HCT116 (cell line): ENCODE measurements around the gene SLC13A3. TPM values are rescaled to one million over a fixed set of nuclear protein-coding genes. Genes with fewer than 3 reads are reported as not detected.

ENCODE experiments used
- ATAC-seq: fragments of 200-7000 bp; cut with Tn5 transposase; 2 replicates; pipeline ENCODE4 v1.9.1; 2020; ENCODE audit warnings: mild to moderate bottlenecking, moderate library complexity
- BruUV-seq: library from RNA; stranded (reverse); fragments of 400-500 nt; replicated peaks from 2 replicates; lab custom pipeline; 2021; lab: Mats Ljungman, UMichigan
- CTCF ChIA-PET: fragments of 300-600 bp; sonication (Branson Sonifier 250); formaldehyde crosslinking; loops from one replicate; lab custom pipeline; 2021; ENCODE audit warnings: antibody characterized with exemption; lab: Charles Lee
- POLR2A ChIA-PET: fragments of 300-600, 350-600 bp; sonication (Branson Sonifier 250); formaldehyde crosslinking; loops from one replicate; lab custom pipeline; 2021; ENCODE audit warnings: antibody characterized with exemption; lab: Charles Lee
- RAD21 ChIA-PET, 2 experiments: fragments of 300-600 bp; sonication (Branson Sonifier 250); formaldehyde crosslinking; loops; one replicate each; lab custom pipeline; 2023; ENCODE audit warnings: low total read pairs in 2 of 2; ENCODE audit not compliant: uncharacterized antibody in 2 of 2, unreplicated experiment in 2 of 2, low non-redundant PET in 1 of 2; lab: Charles Lee
- DNase-seq: peaks from one replicate; pipeline ENCODE4 v3.0.0-alpha.2; 2010; ENCODE audit warnings: low read depth, low spot score
- H2AFZ ChIP-seq: fragments of 200-600 bp; shearing (Covaris generic), sonication (generic); 2 replicates; pipeline ENCODE4 v1.6.1; 2017; ENCODE audit warnings: low read depth, mixed run types, mixed read lengths, antibody characterized with exemption, low read length; ENCODE audit not compliant: poor library complexity, severe bottlenecking
- H3K27ac ChIP-seq: 2 replicates; pipeline ENCODE4 v1.5.1; 2012; ENCODE audit warnings: low read depth, low read length
- H3K27me3 ChIP-seq: fragments of 200-600 bp; sonication (generic); 2 replicates; pipeline ENCODE4 v1.6.1; 2016; ENCODE audit warnings: mixed run types, low read length, mixed read lengths; ENCODE audit not compliant: insufficient read depth
- H3K36me3 ChIP-seq, 2 experiments: fragments of 200-500 bp in 1 of 2; fragments of 200-600 bp in 1 of 2; sonication (Bioruptor generic) in 1 of 2; sonication (generic) in 1 of 2; 2 replicates each; pipeline versions ENCODE4 v1.5.1 to v1.6.1; 2014 to 2016; ENCODE audit warnings: low read length in 2 of 2, inconsistent platforms in 1 of 2, mixed read lengths in 1 of 2, mixed run types in 1 of 2; ENCODE audit not compliant: insufficient read depth in 2 of 2, control insufficient read depth in 1 of 2
- H3K4me1 ChIP-seq, 2 experiments: fragments of 200-600 bp in 1 of 2; sonication (generic) in 1 of 2; 2 replicates each; pipeline versions ENCODE4 v1.5.1 to v1.6.1; 2012 to 2017; ENCODE audit warnings: low read length in 2 of 2, inconsistent platforms in 1 of 2, mild to moderate bottlenecking in 1 of 2, mixed read lengths in 1 of 2, mixed run types in 1 of 2, moderate library complexity in 1 of 2; ENCODE audit not compliant: insufficient read depth in 2 of 2, control insufficient read depth in 1 of 2
- H3K4me2 ChIP-seq: fragments of 200-600 bp; sonication (generic); 2 replicates; pipeline ENCODE4 v1.6.1; 2017; ENCODE audit warnings: mixed run types, low read length, mixed read lengths
- H3K4me3 ChIP-seq, 2 experiments: fragments of 200-600 bp in 1 of 2; sonication (generic) in 1 of 2; replicated peaks in 1 of 2; 2 replicates each; pipeline ENCODE4 v1.5.1; 2011 to 2016; ENCODE audit warnings: low read length in 2 of 2, control low read depth in 1 of 2, low read depth in 1 of 2, mild to moderate bottlenecking in 1 of 2, mixed read lengths in 1 of 2, mixed run types in 1 of 2
- H3K79me2 ChIP-seq: fragments of 200-600 bp; sonication (generic); 2 replicates; pipeline ENCODE4 v1.6.1; 2017; ENCODE audit warnings: mild to moderate bottlenecking, mixed run types, low read length, moderate library complexity, mixed read lengths; ENCODE audit not compliant: insufficient read depth
- H3K9ac ChIP-seq: fragments of 200-600 bp; sonication (generic); 2 replicates; pipeline ENCODE4 v1.6.1; 2016; ENCODE audit warnings: low read length, mixed read lengths
- H3K9me2 ChIP-seq: fragments of 200-600 bp; sonication (generic), shearing (Covaris generic); 2 replicates; pipeline ENCODE4 v1.6.1; 2017; ENCODE audit warnings: mixed run types, mild to moderate bottlenecking, moderate library complexity; ENCODE audit not compliant: insufficient read depth
- H3K9me3 ChIP-seq, 2 experiments: fragments of 200-500 bp in 1 of 2; fragments of 200-600 bp in 1 of 2; sonication (Bioruptor generic) in 1 of 2; sonication (generic) in 1 of 2; 2 replicates each; pipeline ENCODE4 v1.6.1; 2014 to 2017; ENCODE audit warnings: low read length in 2 of 2, mixed read lengths in 2 of 2, inconsistent platforms in 1 of 2, low read depth in 1 of 2, mild to moderate bottlenecking in 1 of 2, mixed run types in 1 of 2, moderate library complexity in 1 of 2; ENCODE audit not compliant: control insufficient read depth in 1 of 2, insufficient read depth in 1 of 2
- H4K20me1 ChIP-seq: fragments of 200-600 bp; sonication (generic), shearing (Covaris generic); 2 replicates; pipeline ENCODE4 v1.6.1; 2017; ENCODE audit warnings: mixed run types, mild to moderate bottlenecking, moderate library complexity; ENCODE audit not compliant: insufficient read depth
- CEBPB ChIP-seq: IDR thresholded peaks from 2 replicates; pipeline ENCODE4 v1.6.1; 2012; ENCODE audit warnings: low read depth
- EZH2phosphoT487 ChIP-seq: fragments of 200-600 bp; IDR thresholded peaks from 2 replicates; pipeline ENCODE4 v1.6.1; 2018; ENCODE audit warnings: antibody characterized with exemption, borderline replicate concordance
- FOSL1 ChIP-seq: IDR thresholded peaks from 2 replicates; pipeline ENCODE4 v1.6.1; 2012; ENCODE audit warnings: low read depth
- POLR2AphosphoS5 ChIP-seq: IDR thresholded peaks from 2 replicates; pipeline ENCODE4 v1.6.1; 2011; ENCODE audit warnings: mild to moderate bottlenecking, low read depth, low read length, moderate library complexity
- RAD21 ChIP-seq: IDR thresholded peaks from 2 replicates; pipeline ENCODE4 v1.6.1; 2012; ENCODE audit warnings: low read depth, mild to moderate bottlenecking
- intact Hi-C: fragments of 100-400 bp; cut with micrococcal nuclease; formaldehyde crosslinking; loops from 2 replicates; pipeline ENCODE4 v1.10.0; 2022
- total RNA-seq: library from RNA; stranded (reverse); gene quantifications from one replicate; pipeline ENCODE4 v1.2.1, GENCODE V29; 2021; ENCODE audit not compliant: unreplicated experiment
- TF ChIP-seq, protein P1 (sequence below): IDR thresholded peaks from 2 replicates; pipeline ENCODE4 v1.6.1; 2012; ENCODE audit warnings: low read depth

Gene SLC13A3
- total RNA-seq, 1 experiment from 2014 or later: not detected

DNA sequence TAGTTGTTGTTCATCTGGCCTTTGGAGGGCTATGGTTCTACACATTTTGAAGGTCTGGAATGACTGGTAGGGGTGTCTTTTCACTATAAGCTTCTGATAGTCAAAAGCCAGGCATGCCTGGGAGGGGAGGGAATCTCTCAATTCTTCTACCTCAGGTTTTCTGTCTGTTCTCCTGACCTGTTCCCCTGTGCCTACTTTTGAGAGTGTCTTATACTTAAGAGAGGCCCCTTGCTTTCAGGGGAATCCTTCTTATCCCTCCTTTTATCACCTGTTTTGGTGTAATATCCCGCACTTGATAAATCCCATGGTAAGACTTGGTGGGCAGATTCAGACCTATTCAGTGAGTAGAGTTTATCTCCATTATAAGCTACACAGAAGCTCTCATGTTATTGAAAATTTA lies 10.4 kb upstream of the SLC13A3 start:
- intact Hi-C loops: no loop called here
- 0 out of 2 replicates have a peak, but pooled peaks cover 5% of the 10 kb centered on the region for H3K27me3 ChIP-seq
- no peaks in the 10 kb centered on the region for H3K36me3 ChIP-seq
- no peak overlapping the region for H2AFZ ChIP-seq
- no TSS peak for BruUV-seq
- ChIA-PET POLR2A (no interaction called here), CTCF (no interaction called here), RAD21 (no interaction called here)
- H3K9ac ChIP-seq: no peak overlapping the region
- no peaks in the 10 kb centered on the region for H3K79me2 ChIP-seq
- no peak overlapping the region for H3K4me3 ChIP-seq
- H4K20me1 ChIP-seq: no peaks in the 10 kb centered on the region
- no peak for ATAC-seq
- no peaks in the 10 kb centered on the region for H3K9me2 ChIP-seq
- TF ChIP-seq CEBPB: no peak
- no peak overlapping the region for H3K4me2 ChIP-seq
- peaks cover 0 to 8% of the 10 kb centered on the region in 2 experiments; a peak in 1 of 4 replicates for H3K9me3 ChIP-seq
- no peak overlapping the region for H3K27ac ChIP-seq
- no peak for DNase-seq
- no peaks in the 10 kb centered on the region for H3K4me1 ChIP-seq

DNA sequence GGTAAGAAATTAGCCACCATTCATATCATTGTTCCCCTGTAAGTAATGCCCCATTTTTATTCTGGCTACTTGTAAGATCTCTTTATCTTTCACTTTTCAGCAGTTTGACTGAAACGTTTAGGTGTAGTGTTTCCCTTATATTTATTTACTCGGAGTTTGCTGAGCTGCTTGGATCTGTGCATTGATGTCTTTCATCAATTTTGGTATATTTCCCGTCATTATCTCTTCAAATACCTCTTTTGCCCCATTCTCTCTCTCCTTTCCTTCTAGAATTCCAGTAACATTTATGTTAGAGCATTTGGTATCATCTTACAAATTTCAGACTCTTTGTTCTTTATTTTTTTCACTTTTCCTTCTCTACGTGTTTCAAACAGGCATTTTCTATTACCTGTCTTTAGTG lies 9.2 kb upstream of the SLC13A3 start:
- H3K9me2 ChIP-seq: no peaks in the 10 kb centered on the region
- no TSS peak for BruUV-seq
- intact Hi-C loops: no loop called here
- no peak overlapping the region for H3K4me2 ChIP-seq
- no peak overlapping the region for H3K4me3 ChIP-seq
- ChIA-PET RAD21 (no interaction called here), CTCF (no interaction called here), POLR2A (no interaction called here)
- H4K20me1 ChIP-seq: no peaks in the 10 kb centered on the region
- DNase-seq (no peak), ATAC-seq (no peak)
- H3K27me3 ChIP-seq: 0 out of 2 replicates have a peak, but pooled peaks cover 5% of the 10 kb centered on the region
- H3K36me3 ChIP-seq: no peaks in the 10 kb centered on the region
- no peaks in the 10 kb centered on the region for H3K4me1 ChIP-seq
- no peak overlapping the region for H3K9ac ChIP-seq
- H2AFZ ChIP-seq: no peak overlapping the region
- no peaks in the 10 kb centered on the region for H3K79me2 ChIP-seq
- peaks cover 0 to 8% of the 10 kb centered on the region in 2 experiments; a peak in 1 of 4 replicates for H3K9me3 ChIP-seq
- H3K27ac ChIP-seq: no peak overlapping the region
- TF ChIP-seq EZH2phosphoT487 (no peak), RAD21 (no peak), FOSL1 (no peak), POLR2AphosphoS5 (no peak)
- TF ChIP-seq, protein P1, sequence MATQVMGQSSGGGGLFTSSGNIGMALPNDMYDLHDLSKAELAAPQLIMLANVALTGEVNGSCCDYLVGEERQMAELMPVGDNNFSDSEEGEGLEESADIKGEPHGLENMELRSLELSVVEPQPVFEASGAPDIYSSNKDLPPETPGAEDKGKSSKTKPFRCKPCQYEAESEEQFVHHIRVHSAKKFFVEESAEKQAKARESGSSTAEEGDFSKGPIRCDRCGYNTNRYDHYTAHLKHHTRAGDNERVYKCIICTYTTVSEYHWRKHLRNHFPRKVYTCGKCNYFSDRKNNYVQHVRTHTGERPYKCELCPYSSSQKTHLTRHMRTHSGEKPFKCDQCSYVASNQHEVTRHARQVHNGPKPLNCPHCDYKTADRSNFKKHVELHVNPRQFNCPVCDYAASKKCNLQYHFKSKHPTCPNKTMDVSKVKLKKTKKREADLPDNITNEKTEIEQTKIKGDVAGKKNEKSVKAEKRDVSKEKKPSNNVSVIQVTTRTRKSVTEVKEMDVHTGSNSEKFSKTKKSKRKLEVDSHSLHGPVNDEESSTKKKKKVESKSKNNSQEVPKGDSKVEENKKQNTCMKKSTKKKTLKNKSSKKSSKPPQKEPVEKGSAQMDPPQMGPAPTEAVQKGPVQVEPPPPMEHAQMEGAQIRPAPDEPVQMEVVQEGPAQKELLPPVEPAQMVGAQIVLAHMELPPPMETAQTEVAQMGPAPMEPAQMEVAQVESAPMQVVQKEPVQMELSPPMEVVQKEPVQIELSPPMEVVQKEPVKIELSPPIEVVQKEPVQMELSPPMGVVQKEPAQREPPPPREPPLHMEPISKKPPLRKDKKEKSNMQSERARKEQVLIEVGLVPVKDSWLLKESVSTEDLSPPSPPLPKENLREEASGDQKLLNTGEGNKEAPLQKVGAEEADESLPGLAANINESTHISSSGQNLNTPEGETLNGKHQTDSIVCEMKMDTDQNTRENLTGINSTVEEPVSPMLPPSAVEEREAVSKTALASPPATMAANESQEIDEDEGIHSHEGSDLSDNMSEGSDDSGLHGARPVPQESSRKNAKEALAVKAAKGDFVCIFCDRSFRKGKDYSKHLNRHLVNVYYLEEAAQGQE: no peak
